ENCODE data around the gene TP53BP1. TPM values are rescaled to one million over a fixed set of nuclear protein-coding genes. Genes with fewer than 3 reads are reported as not detected.

TP53BP1 gene
- polyA plus RNA-seq, 1 donor from 2014 or later: 98.7 TPM

DNA sequence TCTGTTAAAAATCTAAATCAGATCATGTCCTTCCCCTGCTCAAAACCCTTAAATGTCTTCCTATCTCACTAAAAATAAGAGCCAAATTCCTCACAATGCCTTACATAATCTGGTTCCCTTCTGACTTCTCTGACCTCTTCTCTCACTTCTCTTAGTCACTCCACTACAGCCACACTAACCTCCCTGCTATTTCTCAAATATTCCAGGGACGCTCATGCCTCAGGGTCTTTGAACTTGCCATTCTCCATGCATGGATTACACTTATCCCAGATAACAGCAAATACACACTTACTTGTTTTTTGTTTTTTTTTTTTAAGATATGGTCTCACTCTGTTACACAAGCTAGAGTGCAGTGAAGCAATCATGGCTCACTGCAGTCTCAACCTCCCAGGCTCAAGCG, 8.5 kb downstream of the TP53BP1 start:
- H3K36me3 ChIP-seq (ENCODE audit: insufficient read depth, low read length): peaks cover 10% of the 10 kb centered on the region
- H3K27me3 ChIP-seq (ENCODE audit: insufficient read depth, low read depth, low read length): no peaks in the 10 kb centered on the region
- no peak overlapping the region for H3K9ac ChIP-seq (ENCODE audit: low read length)
- H3K9me3 ChIP-seq (ENCODE audit: low read length): no peaks in the 10 kb centered on the region
- H2AFZ ChIP-seq (ENCODE audit: low read depth, low read length): no peak overlapping the region
- peaks cover 55% of the 10 kb centered on the region for H3K79me2 ChIP-seq (replicated peaks; ENCODE audit: insufficient read depth, low read length)
- H3K9me2 ChIP-seq (ENCODE audit: insufficient read depth, low read length): no peaks in the 10 kb centered on the region
- no peak overlapping the region for H3K4me3 ChIP-seq (ENCODE audit: low read length)
- TF ChIP-seq, protein P1, sequence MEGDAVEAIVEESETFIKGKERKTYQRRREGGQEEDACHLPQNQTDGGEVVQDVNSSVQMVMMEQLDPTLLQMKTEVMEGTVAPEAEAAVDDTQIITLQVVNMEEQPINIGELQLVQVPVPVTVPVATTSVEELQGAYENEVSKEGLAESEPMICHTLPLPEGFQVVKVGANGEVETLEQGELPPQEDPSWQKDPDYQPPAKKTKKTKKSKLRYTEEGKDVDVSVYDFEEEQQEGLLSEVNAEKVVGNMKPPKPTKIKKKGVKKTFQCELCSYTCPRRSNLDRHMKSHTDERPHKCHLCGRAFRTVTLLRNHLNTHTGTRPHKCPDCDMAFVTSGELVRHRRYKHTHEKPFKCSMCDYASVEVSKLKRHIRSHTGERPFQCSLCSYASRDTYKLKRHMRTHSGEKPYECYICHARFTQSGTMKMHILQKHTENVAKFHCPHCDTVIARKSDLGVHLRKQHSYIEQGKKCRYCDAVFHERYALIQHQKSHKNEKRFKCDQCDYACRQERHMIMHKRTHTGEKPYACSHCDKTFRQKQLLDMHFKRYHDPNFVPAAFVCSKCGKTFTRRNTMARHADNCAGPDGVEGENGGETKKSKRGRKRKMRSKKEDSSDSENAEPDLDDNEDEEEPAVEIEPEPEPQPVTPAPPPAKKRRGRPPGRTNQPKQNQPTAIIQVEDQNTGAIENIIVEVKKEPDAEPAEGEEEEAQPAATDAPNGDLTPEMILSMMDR (IDR thresholded peaks at IDR 0.05; ENCODE audit: poor library complexity, severe bottlenecking): no peak
- peaks cover 3% of the 10 kb centered on the region for H4K20me1 ChIP-seq (ENCODE audit: insufficient read depth)
- no peak overlapping the region for H3K4me2 ChIP-seq (ENCODE audit: low read length)
- no peak overlapping the region for H3K27ac ChIP-seq (ENCODE audit: low read length)
- H3F3A ChIP-seq (ENCODE audit: insufficient read depth, low read length, poor library complexity, severe bottlenecking): no peaks in the 10 kb centered on the region

DNA sequence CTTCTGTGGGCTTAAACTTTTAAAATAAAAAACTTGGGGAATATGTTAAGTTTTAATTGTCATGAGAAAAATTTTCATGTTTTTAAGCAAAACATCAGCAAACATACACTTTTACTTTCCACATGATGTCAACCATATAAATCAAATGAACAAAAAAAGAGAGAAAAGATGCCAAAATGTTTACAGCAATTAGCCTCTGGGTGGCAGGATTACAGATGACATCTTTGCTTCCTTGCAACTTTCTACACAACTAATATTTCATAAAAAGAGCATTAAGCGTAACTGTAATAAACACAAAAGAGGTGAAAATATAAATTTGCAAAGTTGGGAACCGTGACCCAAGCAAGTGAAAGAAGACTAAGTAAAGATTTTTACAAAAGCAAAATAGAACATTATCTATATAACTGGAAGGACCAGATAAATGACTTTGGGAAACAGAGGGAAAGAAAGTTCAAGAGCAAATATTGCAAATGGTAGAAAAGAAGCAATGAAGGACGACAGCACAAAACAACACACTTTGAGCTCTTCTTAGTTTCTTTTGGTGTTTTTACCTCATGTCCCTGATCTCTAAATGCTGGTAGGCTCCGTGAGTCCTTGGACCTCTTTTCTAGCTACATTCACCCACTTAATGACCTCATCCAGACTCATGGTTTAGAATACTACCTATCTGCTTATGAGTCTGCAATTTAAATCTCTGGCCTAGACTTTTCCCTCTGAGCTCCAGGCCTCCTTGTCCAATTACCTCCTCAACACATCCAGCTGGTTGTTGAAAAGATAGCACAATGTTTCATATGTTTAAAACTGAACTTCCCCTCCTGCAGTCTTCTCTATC, 9.4 kb downstream of the TP53BP1 start:
- no peak overlapping the region for H3K4me3 ChIP-seq (ENCODE audit: low read length)
- H3K9me2 ChIP-seq (ENCODE audit: insufficient read depth, low read length): no peaks in the 10 kb centered on the region
- peaks cover 13% of the 10 kb centered on the region for H3K36me3 ChIP-seq (ENCODE audit: insufficient read depth, low read length)
- no peak overlapping the region for H2AFZ ChIP-seq (ENCODE audit: low read depth, low read length)
- no peak overlapping the region for H3K4me2 ChIP-seq (ENCODE audit: low read length)
- H3K27me3 ChIP-seq (ENCODE audit: insufficient read depth, low read depth, low read length): no peaks in the 10 kb centered on the region
- H4K20me1 ChIP-seq (ENCODE audit: insufficient read depth): peaks cover 3% of the 10 kb centered on the region
- no peak overlapping the region for H3K27ac ChIP-seq (ENCODE audit: low read length)
- H3K79me2 ChIP-seq (replicated peaks; ENCODE audit: insufficient read depth, low read length): peaks cover 46% of the 10 kb centered on the region
- H3K9me3 ChIP-seq (ENCODE audit: low read length): no peaks in the 10 kb centered on the region
- H3F3A ChIP-seq (ENCODE audit: insufficient read depth, low read length, poor library complexity, severe bottlenecking): no peaks in the 10 kb centered on the region
- H3K9ac ChIP-seq (ENCODE audit: low read length): no peak overlapping the region
- TF ChIP-seq SMC3 (conservative IDR thresholded peaks at IDR 0.05; ENCODE audit: poor library complexity): peak; percentile 62
- no peak for TF ChIP-seq EP300 (conservative IDR thresholded peaks at IDR 0.05; ENCODE audit: poor library complexity, severe bottlenecking)
- TF ChIP-seq, protein P1 (IDR thresholded peaks at IDR 0.05; ENCODE audit: poor library complexity, severe bottlenecking): peak; percentile 52
- TF ChIP-seq RAD21 (conservative IDR thresholded peaks at IDR 0.05): peak; percentile 51
- no peak for TF ChIP-seq POLR2AphosphoS5 (IDR thresholded peaks at IDR 0.05)

DNA sequence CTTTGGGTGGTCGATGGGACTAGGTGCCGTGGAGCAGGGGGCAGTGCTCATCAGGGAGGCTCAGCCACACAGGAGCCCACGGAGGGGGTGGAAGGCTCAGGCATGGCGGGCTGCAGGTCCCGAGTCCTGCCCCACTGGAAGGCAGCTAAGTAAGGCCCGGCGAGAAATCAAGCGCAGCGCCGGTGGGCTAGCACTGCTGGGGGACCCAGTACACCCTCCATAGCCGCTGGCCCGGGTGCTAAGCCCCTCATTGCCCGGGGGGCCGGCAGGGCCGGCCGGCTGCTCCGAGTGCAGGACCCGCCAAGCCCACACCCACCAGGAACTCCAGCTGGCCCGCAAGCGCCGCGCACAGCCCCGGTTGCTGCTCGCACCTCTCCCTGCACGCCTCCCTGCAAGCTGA, 19.1 kb downstream of the TP53BP1 start:
- H3F3A ChIP-seq (ENCODE audit: insufficient read depth, low read length, poor library complexity, severe bottlenecking): no peaks in the 10 kb centered on the region
- no peak overlapping the region for H3K9ac ChIP-seq (ENCODE audit: low read length)
- peaks cover 5% of the 10 kb centered on the region for H3K79me2 ChIP-seq (replicated peaks; ENCODE audit: insufficient read depth, low read length)
- no peak overlapping the region for H3K27ac ChIP-seq (ENCODE audit: low read length)
- H3K27me3 ChIP-seq (ENCODE audit: insufficient read depth, low read depth, low read length): no peaks in the 10 kb centered on the region
- H3K4me2 ChIP-seq (ENCODE audit: low read length): no peak overlapping the region
- peaks cover 16% of the 10 kb centered on the region for H3K36me3 ChIP-seq (ENCODE audit: insufficient read depth, low read length)
- H3K9me3 ChIP-seq (ENCODE audit: low read length): no peaks in the 10 kb centered on the region
- H2AFZ ChIP-seq (ENCODE audit: low read depth, low read length): no peak overlapping the region
- H3K9me2 ChIP-seq (ENCODE audit: insufficient read depth, low read length): no peaks in the 10 kb centered on the region
- no peaks in the 10 kb centered on the region for H4K20me1 ChIP-seq (ENCODE audit: insufficient read depth)
- H3K4me3 ChIP-seq (ENCODE audit: low read length): no peak overlapping the region
- TF ChIP-seq POLR2AphosphoS5 (IDR thresholded peaks at IDR 0.05) (no peak), RAD21 (conservative IDR thresholded peaks at IDR 0.05) (no peak), EP300 (conservative IDR thresholded peaks at IDR 0.05; ENCODE audit: poor library complexity, severe bottlenecking) (no peak), SMC3 (conservative IDR thresholded peaks at IDR 0.05; ENCODE audit: poor library complexity) (no peak)
- TF ChIP-seq, protein P2, sequence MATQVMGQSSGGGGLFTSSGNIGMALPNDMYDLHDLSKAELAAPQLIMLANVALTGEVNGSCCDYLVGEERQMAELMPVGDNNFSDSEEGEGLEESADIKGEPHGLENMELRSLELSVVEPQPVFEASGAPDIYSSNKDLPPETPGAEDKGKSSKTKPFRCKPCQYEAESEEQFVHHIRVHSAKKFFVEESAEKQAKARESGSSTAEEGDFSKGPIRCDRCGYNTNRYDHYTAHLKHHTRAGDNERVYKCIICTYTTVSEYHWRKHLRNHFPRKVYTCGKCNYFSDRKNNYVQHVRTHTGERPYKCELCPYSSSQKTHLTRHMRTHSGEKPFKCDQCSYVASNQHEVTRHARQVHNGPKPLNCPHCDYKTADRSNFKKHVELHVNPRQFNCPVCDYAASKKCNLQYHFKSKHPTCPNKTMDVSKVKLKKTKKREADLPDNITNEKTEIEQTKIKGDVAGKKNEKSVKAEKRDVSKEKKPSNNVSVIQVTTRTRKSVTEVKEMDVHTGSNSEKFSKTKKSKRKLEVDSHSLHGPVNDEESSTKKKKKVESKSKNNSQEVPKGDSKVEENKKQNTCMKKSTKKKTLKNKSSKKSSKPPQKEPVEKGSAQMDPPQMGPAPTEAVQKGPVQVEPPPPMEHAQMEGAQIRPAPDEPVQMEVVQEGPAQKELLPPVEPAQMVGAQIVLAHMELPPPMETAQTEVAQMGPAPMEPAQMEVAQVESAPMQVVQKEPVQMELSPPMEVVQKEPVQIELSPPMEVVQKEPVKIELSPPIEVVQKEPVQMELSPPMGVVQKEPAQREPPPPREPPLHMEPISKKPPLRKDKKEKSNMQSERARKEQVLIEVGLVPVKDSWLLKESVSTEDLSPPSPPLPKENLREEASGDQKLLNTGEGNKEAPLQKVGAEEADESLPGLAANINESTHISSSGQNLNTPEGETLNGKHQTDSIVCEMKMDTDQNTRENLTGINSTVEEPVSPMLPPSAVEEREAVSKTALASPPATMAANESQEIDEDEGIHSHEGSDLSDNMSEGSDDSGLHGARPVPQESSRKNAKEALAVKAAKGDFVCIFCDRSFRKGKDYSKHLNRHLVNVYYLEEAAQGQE (IDR thresholded peaks at IDR 0.05; ENCODE audit: borderline replicate concordance): no peak

All from neural cell (in vitro differentiated cells).